ENCODE results near the gene PSD2. TPM values are rescaled to one million over a fixed set of nuclear protein-coding genes. Genes with fewer than 3 reads are reported as not detected.

PSD2 gene
- total RNA-seq, 1 experiment from 2014 or later = 0.22 TPM

GRCh38 chr5:139835656-139836055 lies 40.0 kb downstream of the PSD2 start:
- Histone ChIP-seq H2BK5ac (ENCODE audit: insufficient read length, low read length) (no peak overlapping the region), H3K23me2 (ENCODE audit: insufficient read length, low read depth, low read length, poor library complexity, severe bottlenecking) (no peaks in the 10 kb centered on the region), H4K20me1 (ENCODE audit: control insufficient read depth, insufficient read depth, insufficient read length) (peaks cover 2% of the 10 kb centered on the region), H4K8ac (replicated peaks; ENCODE audit: insufficient read length, low read depth, low read length) (no peak overlapping the region), H3K14ac (ENCODE audit: insufficient read depth, low read length) (no peak overlapping the region), H4K5ac (ENCODE audit: insufficient read length, low read depth, low read length) (no peak overlapping the region), H2BK120ac (ENCODE audit: low read depth, low read length, poor library complexity, severe bottlenecking) (no peak overlapping the region), H2BK15ac (ENCODE audit: low read depth, low read length) (no peak overlapping the region), H2BK12ac (ENCODE audit: insufficient read length, low read depth, low read length) (no peak overlapping the region), H3K79me1 (ENCODE audit: insufficient read depth, low read depth, low read length, poor library complexity, severe bottlenecking) (no peaks in the 10 kb centered on the region), H4K91ac (ENCODE audit: insufficient read length, low read depth, low read length) (no peak overlapping the region), H3K27ac (ENCODE audit: insufficient read length, low read depth, low read length) (no peak overlapping the region), H3K9ac (ENCODE audit: extremely low read depth, insufficient read length, low read length) (no peak overlapping the region), H3K9me3 (ENCODE audit: control insufficient read depth, low read depth, low read length) (no peaks in the 10 kb centered on the region), H3K4me2 (ENCODE audit: insufficient read depth, insufficient read length, low read length) (no peak overlapping the region), H2AK5ac (ENCODE audit: insufficient read length, low read length) (no peak overlapping the region), H3T11ph (ENCODE audit: low read length) (no peak overlapping the region), H3K18ac (ENCODE audit: insufficient read length, low read depth, low read length) (no peak overlapping the region), H3K4me1 (ENCODE audit: insufficient read depth, low read length) (no peaks in the 10 kb centered on the region), H3K56ac (ENCODE audit: insufficient read length, low read depth, low read length) (no peak overlapping the region), H3K4ac (ENCODE audit: low read depth, low read length) (no peak overlapping the region), H2AFZ (ENCODE audit: low read length) (no peak overlapping the region), H3K27me3 (ENCODE audit: insufficient read depth, low read length) (no peaks in the 10 kb centered on the region; the same call in 1 of the 2 replicates), H2BK20ac (ENCODE audit: low read depth, low read length, poor library complexity, severe bottlenecking) (no peak overlapping the region), H3K23ac (ENCODE audit: insufficient read length, low read depth, low read length) (no peak overlapping the region), H3K79me2 (ENCODE audit: insufficient read depth, low read length) (no peaks in the 10 kb centered on the region)
- H3K27me3 Mint-ChIP-seq (ENCODE audit: low read depth) = peaks cover 49% of the 10 kb centered on the region
- WGBS (ENCODE audit: extremely low coverage, insufficient read length, low lambda C conversion rate) = no CpG with 5 or more reads among the region's 3 CpGs
- no peaks in the 10 kb centered on the region for H3K4me1 Mint-ChIP-seq
- no peak for DNase-seq
- TF ChIP-seq CTCF (conservative IDR thresholded peaks at IDR 0.05) = no peak
- H3K4me3 Mint-ChIP-seq = no peak overlapping the region
- no peaks in the 10 kb centered on the region for H3K9me3 Mint-ChIP-seq
- no peaks in the 10 kb centered on the region for H3K36me3 Mint-ChIP-seq (ENCODE audit: insufficient read depth in 1 of 3, low read depth in 3 of 3)
- H3K27ac Mint-ChIP-seq = no peak overlapping the region

Data from H9 (cell line).